Fibroblast of skin of right quadriceps (primary cell): ENCODE results near the gene AGAP1.
A peak's percentile ranks its signal among the peaks of the same experiment; 100 is the strongest.

ENCODE experiments used
- DNase-seq: peaks from one replicate; pipeline ENCODE4 v3.0.0-alpha.2; 2013

The AGAP1 gene

DNA sequence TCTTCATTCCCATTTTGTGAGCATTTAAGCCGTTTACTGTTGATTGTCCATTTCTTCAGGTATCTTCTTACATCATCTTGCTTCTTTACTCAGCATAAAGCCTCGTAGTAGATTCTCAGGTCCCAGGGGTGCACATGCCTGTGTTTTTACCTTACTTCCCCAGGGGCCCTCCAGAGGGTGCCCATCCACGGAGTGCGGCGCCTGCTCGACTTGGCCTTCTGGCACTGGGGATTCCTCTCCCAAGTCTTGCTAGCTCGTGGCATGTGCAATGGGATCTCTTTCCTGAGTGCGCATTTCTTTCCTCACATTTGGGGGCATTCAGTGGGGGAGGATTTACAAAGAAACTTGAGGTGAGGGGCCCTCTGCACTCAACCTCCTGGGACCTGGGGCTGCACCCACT, 148.1 kb downstream of the AGAP1 start:
- no peak for DNase-seq

- DNase-seq = no peak
These were observed 148.7 kb downstream of the AGAP1 start for GRCh38 chr2:235642446-235643098.

DNA sequence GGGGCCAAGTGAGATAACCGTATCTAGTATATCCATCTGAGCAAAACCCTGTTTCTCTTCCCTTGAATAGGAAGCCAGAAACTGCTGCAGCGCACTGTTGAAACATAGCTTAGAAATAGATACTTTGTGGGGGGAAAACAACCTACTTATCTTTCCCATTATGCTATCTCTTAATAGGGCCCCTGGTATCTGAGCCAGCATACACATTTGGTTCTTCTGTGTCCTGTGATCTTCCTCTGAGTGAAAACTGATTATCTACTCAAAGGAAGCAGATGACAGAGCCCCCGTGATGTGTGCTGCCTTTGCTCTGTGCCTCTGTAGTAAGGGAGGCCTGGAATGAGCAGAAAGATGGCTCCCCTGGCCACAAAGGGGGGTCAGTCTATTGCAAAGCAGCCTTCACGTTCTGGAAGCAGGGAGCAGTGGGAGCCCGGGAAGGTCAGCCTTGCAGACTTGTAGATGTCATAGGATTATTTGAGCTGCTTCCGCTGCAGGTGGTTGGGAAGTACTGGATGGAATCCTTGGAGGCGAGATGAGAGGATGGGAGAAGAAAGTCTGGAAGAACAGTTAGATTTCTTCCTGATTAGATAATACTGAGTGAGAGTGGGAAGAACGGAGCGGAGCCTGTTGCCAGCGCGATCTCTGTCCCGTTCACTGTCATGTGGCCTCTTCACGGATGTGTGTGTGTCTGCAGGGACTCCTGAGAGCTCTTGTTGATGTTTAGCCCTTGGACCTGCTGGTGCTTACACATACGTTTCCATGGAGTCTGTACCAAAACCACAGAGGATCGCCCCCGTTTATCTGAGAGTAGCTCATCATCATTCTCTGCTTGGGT, 150.1 kb downstream of the AGAP1 start:
- no peak for DNase-seq

GRCh38 chr2:235647264-235647663, 153.4 kb downstream of the AGAP1 start:
- no peak for DNase-seq

- no peak for DNase-seq
These were observed 154.0 kb downstream of the AGAP1 start for GRCh38 chr2:235647877-235648276.

- no peak for DNase-seq
These were observed 155.6 kb downstream of the AGAP1 start for GRCh38 chr2:235649418-235649817.

GRCh38 chr2:235651643-235652042, 157.8 kb downstream of the AGAP1 start:
- no peak for DNase-seq

GRCh38 chr2:235654103-235654813, 160.4 kb downstream of the AGAP1 start:
- peak; percentile 55 for DNase-seq

DNA sequence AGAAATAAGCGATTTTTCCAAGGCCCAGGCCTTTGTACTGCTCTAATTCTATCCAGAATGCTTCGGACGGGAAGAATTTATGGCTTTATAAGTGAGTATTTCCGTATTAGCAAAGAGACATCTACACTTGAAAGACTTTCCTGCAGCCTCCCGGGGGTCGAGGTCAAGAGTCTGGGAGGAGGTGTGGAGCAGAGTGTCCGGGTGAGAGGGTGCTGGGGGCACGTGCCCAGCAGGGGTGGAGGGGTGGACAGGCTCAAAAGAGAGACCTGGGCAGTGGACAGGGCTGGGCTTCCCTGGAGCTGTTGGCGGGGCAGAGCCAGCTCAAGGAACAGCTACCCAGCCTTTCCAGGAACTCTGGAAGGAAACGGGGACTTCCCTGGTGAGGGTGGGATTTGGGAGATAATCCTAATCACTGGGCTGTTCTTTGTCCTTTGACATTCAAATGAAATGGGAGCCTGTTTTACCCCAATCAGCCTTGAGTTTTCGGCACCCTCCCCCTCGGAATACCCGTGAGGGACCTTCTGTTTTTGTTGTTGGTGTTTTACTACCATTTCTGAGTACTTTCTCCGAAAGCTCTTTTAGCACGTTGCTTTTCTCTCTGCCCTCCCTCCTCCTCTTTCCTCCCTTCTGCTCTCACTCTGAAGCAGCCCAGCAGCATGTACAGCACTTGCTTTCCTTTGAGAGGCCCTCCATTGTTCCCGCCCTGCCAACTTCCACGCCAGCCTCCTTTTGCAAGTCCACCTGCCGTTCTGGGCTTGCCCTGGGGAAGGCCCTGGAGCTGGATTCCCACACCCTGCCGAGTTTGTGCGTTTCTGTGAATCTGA, 164.7 kb downstream of the AGAP1 start:
- DNase-seq = no peak

DNA sequence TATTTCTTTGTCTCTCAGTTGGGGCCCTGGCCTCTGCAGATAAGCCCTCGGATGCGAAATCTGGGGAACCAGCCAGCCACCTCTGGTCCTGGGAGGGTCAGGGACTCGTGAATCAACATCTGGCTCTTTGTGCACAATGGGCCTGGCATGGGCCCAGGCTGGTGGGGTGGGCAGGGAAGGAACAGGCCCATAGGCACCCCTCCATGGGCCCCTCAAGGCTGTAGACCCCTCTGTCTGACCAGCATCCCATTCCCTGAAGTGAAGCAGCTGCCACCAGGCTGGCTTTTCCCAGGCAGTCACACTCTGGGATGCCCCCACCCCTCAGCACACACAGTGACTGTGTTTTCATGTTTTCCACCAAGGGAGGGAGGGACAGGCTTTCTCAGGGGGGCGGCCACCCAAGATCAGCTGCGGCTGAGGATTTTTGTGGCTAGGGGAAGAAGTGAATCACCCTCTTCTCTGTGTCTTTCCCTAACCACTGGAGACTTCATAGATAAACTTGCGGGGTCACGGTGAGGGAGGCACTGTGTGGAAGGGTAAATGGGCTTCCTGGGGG, 166.0 kb downstream of the AGAP1 start:
- DNase-seq = peak; percentile 88

DNA sequence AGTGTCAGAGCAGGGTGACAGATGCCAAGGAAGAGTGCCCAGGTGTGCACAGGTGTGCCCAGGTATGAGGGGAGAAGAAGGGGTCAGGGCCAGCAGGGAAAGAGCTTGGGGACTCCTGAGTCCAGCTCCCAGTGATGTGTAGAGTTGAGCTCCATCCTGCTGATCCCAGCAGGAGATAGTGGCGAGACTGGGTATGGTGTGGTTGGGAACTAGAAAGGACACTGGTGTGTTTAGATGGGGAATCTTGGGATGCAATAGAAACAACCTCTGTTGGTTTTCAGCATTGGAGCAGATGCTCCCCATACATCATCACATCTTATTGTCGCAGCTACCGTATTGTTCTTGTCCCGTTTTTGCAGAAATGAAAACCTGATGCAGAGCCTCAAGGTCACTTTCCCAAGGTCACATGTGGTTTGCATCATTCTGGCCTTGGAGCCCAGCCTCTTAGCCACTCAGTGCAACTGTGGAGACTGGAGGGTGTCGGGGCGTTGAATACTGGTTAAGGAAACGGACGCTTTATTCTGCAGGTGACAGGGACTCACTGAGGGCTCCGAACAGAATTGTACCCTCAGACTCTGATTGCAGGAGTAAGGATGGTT, 166.7 kb downstream of the AGAP1 start:
- DNase-seq = no peak

DNA sequence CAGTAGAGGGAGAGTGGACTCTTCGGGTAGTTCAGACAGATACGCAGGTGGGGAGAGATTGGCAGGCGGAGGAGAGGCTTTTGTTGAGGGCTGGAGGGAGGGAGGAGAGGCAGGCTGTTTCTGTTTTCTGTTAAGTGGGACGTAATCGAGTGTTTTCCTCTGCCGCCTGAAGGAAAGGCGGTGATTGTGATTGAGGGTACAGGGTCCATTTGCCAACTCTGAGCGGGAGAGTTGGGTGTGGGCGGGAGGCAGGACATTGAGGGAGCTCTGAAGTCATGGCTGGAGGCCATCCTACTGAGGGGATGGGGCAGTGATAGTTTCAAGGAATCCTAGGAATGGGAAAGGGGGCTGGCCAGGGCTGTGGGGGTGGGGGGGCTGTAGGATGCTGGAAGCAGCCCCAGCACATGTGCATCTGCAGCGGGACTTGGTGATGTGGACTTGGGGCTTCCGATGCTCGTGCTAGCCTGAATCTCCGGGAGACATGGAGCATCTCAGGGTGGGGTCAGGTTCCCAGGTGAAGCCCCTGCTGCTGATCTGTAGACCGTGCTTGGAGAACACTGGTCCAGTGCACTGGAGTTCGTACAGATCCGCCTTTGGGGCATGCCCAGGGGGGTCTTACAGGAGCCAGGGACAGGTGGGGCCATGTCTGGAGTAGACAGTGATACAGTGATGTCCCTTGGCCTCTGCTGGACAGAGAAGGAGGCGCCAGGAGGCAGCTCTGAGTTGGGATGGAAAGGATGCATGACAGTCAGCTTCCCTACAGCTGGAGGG, 167.5 kb downstream of the AGAP1 start:
- DNase-seq = no peak

DNA sequence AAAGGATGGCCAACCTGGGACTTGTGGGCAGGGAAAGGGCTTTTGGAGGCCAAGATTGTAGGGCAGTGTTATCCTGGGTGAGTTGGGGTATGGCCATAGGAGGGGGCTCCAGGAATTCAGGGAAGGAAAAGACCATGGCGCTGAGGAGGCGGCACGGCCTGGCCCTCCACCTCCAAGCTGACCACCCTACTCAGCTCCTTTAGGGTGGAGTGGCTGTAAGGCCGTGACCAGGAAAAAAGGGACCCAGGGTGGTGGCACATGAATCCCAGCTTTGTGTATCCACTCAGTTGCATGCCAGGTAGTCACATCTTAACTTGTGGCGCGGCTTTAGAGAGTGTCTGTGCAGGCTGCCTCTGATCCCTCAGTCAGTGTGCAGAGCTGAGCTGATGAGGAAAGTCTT, 168.1 kb downstream of the AGAP1 start:
- DNase-seq = no peak

GRCh38 chr2:235663875-235664274, 170.0 kb downstream of the AGAP1 start:
- no peak for DNase-seq

DNA sequence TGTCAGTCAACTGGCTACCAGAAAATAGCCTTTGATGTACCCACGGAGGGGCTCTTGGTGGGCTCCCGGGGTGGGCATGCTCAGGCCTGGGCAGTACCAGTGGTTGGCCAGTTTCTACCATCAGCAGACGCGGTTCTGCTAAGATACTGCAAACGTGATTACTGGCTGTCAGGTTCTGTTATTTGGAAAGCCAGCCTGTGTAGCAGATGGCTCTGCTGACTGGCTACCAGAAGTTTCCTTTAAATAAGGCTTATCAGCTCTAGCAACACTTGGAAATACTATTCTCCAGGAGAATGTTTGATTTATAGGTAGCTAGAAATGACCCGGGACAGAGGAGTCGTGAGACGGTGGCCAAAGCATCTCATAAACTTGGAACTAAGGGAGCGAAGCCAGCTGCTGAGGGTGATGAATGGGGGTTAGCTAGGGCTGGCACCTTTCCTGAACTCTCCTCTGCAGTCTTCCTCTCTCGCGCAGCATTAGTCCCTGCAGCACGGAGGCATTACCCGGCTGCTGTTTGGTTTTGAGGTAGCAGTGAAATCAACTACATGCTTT, 171.9 kb downstream of the AGAP1 start:
- DNase-seq = no peak

GRCh38 chr2:235666213-235666781, 172.5 kb downstream of the AGAP1 start:
- DNase-seq = peak; percentile 85

DNA sequence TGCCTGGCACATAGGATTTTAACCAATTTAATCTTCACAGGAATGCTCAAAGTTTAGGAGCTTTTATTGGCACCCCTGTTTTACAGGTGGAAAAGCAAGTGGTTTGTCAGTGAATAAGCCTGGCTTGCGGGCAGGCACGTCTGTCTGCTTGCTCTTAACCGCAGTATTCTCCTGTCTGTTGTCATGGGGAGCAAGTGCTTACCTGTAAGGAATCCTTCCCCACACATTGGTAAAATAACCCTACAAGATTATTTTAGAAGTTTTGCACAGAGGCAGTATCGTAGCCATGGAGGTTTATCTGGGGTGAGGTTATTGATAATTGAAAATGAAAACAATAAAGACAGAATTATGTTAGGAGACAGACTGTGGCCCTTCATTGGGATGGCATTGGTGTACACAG, 174.9 kb downstream of the AGAP1 start:
- no peak for DNase-seq

DNA sequence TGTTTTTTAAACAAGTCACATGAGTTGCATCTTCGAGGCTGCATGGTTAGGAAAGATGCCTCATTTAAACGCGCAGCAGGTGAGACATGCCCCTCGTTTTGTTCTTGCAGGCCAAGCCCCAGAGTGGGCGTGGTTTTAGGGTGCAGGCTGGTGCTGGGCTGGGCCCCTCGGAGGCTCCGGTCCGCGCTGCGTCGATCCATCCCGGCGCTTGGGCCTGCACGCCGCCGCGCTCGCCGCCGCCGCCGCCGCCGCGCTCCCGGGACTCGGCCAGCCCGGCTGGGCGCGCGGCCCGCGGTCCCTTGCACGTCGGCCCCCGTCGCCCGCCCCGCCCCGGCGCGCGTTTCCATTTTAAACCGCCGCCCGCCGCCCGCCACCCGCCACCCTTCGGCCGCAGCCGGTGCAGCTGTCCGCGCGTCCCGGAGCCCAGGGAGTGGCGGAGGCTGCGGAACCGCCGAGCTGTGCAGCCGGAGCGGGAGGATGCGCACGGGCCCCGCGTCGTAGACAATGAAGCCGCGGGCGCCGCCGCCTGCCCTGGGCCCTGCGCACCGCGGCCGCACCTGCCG, 175.5 kb downstream of the AGAP1 start:
- DNase-seq = peak; percentile 63

- DNase-seq = peak; percentile 71
These were observed 176.4 kb downstream of the AGAP1 start for GRCh38 chr2:235669983-235670962.
